ENCODE results near the gene TMEM121. TPM values are rescaled to one million over a fixed set of nuclear protein-coding genes. Genes with fewer than 3 reads are reported as not detected.

TMEM121 gene
- total RNA-seq, 1 experiment from 2014 or later = 4.8 TPM

- H3K4me1 ChIP-seq = peaks cover 40% of the 10 kb centered on the region
- no peaks in the 10 kb centered on the region for H3K36me3 ChIP-seq
Measured at GRCh38 chr14:105484069-105484996, 42.0 kb upstream of the TMEM121 start.

DNA sequence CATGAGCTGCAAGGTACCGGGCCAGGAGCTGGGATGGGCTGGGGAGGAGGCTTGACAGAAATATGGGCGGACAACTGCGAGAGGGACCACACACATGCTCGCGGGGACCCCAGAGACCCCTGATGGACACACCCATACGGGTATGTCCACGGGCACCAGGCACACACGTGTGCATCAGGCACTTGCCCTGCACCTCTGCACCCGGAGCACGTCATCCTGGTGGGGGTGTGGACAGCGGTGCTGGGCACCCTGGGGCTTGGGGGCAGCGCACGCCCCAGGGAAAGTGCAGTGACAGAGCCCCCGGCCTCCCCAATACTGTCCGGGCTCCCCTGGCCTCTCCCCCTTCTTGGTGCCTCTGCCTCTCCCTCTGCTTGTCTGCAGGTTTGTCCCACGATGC, 41.4 kb upstream of the TMEM121 start:
- Histone ChIP-seq H3K27me3 (no peaks in the 10 kb centered on the region), H3K4me3 (no peak overlapping the region), H3K27ac (no peak overlapping the region), H3K9me3 (replicated peaks) (no peaks in the 10 kb centered on the region), H3K36me3 (no peaks in the 10 kb centered on the region), H3K4me1 (peaks cover 42% of the 10 kb centered on the region)
- no peak for DNase-seq

More at GRCh38 chr14:105484069-105484996, 42.0 kb upstream of the TMEM121 start:
- no peak for DNase-seq
- Histone ChIP-seq H3K9me3 (replicated peaks) (no peaks in the 10 kb centered on the region), H3K4me3 (no peak overlapping the region), H3K27ac (no peak overlapping the region), H3K27me3 (no peaks in the 10 kb centered on the region)

- Histone ChIP-seq H3K9me3 (replicated peaks) (no peaks in the 10 kb centered on the region), H3K4me1 (peaks cover 42% of the 10 kb centered on the region), H3K36me3 (no peaks in the 10 kb centered on the region), H3K27me3 (no peaks in the 10 kb centered on the region), H3K4me3 (no peak overlapping the region), H3K27ac (no peak overlapping the region)
- DNase-seq = peak; percentile 42 to 55
Measured at GRCh38 chr14:105485739-105486162, 40.6 kb upstream of the TMEM121 start.

DNA sequence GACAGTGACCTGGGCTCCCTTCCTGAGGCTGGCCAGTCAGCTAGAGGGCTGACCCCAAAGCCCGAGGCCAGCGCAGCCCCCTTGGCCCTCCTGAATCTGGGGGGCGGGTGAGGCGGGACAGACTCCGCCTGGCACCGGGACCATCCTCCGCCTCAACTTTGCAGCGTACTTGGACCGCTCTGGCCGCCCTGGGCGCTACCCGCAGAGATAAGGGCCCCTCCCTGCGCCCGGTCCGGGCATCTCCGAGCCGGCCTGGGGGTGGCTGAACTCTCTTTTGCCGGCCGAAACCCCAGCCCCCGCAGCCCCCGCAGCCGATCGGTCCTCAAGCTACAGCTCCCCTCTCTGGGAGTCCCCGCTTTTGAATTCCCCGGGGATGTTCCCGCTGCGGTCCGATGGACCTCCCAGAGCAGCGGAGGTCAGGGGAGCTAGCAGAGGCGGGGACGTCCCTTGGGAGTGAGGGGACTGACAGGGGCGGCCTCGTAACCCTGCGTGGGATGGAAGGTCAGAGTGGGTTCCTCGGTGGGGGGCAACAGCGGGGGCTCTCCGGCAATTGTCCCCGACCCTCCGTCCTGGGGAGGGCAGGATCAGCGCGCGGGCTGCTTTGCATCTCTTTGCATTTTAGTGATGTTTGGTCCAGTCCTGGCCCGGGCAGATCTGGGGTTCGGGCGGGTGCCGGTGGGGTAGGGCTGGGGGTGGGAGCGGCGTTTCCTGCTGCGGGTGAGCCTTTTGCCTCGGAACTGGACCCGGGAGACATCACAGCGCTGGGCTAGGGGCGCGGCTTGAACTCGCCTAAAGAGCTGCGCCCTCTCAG, 40.0 kb upstream of the TMEM121 start, which contains the start of gene CRIP1:
TSS of gene CRIP1 (plus strand) at position 724 of the 811 bp plus-strand sequence. CDS start 374 bp downstream, outside the sequence.
- no peak for DNase-seq
- Histone ChIP-seq H3K27ac (no peak within 1 kb of the TSS), H3K4me3 (no peak within 1 kb of the TSS), H3K36me3 (no peaks in the 10 kb centered on the region), H3K27me3 (no peaks in the 10 kb centered on the region), H3K9me3 (replicated peaks) (no peaks in the 10 kb centered on the region), H3K4me1 (peaks cover 39% of the 10 kb centered on the region)

- Histone ChIP-seq H3K27ac (no peak overlapping the region), H3K9me3 (replicated peaks) (no peaks in the 10 kb centered on the region), H3K36me3 (no peaks in the 10 kb centered on the region), H3K27me3 (no peaks in the 10 kb centered on the region), H3K4me1 (peaks cover 38% of the 10 kb centered on the region), H3K4me3 (no peak overlapping the region)
- DNase-seq = no peak
Measured at GRCh38 chr14:105486974-105487448, 39.4 kb upstream of the TMEM121 start.

- Histone ChIP-seq H3K27ac (no peak overlapping the region), H3K4me1 (peaks cover 33% of the 10 kb centered on the region), H3K4me3 (no peak overlapping the region), H3K9me3 (replicated peaks) (no peaks in the 10 kb centered on the region), H3K36me3 (no peaks in the 10 kb centered on the region), H3K27me3 (no peaks in the 10 kb centered on the region)
- no peak for DNase-seq
Measured at GRCh38 chr14:105487449-105487985, 38.9 kb upstream of the TMEM121 start.

DNA sequence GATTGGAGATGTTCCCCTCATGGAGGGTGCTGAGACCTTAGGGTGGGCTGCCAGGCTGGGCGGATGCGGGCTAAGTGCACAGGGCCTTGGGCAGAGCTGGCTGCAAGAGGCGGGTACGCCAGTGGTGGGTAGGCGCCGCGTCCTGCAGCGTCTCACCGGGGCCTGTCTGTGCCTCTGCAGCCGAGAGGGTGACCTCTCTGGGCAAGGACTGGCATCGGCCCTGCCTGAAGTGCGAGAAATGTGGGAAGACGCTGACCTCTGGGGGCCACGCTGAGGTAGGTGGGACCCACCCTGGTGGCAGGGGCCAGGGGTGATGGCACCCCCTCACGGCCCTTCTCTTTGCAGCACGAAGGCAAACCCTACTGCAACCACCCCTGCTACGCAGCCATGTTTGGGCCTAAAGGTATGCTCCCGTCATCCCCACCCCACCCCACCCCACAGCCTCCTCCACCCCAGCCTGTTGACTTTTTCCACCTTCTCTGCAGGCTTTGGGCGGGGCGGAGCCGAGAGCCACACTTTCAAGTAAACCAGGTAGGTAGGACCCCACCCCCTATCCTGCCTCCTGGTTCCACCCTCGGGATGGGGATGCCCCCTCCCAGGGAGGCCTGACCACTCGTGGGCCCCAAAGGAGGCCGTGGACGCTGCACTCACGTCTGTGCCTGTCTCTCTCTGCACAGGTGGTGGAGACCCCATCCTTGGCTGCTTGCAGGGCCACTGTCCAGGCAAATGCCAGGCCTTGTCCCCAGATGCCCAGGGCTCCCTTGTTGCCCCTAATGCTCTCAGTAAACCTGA, 38.2 kb upstream of the TMEM121 start:
- no peaks in the 10 kb centered on the region for H3K27me3 ChIP-seq
- DNase-seq = no peak
- peaks cover 27% of the 10 kb centered on the region; the same call in 1 of the 2 replicates for H3K4me1 ChIP-seq
- no peak overlapping the region for H3K4me3 ChIP-seq
- H3K36me3 ChIP-seq = no peaks in the 10 kb centered on the region; the same call in 1 of the 2 replicates
- no peaks in the 10 kb centered on the region for H3K9me3 ChIP-seq (replicated peaks)
- H3K27ac ChIP-seq = no peak overlapping the region

DNA sequence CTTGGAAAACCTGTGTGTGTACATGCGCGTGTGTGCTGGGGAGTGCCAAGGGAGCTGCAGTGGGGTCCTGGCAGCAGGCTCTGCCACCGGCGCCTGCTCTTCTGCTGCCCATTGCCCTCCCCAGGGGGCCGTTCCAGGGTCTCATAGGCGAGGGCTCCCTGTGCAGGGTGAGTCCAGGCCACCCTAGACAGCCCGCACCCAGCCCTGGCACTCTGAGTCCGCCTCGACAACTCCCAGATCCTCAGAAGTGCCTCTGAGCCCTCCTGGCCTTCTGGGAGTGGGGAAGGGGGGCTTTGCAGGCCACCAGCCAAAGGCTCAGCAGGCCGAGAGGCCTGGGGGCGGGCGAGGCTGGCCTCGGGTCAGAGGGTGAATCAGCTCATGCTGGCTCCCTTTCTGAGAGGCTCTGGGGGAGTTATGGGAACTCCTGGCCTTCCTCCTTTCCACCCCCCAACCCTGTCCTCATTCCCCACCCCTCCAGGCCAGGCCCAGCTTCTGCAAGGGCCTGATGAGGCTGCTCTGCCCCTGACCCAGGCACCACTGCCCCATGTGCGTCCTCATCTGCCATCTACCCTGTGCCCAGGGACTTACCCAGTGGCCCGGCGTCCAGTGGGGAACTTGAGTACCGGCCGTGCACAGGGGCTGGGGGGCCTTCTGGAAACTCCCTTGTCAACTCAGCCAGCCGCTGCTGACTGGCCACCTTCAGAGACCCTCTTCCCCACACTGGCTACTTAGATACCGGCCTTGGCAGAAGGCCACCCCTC, 37.4 kb upstream of the TMEM121 start:
- no peak for DNase-seq
- Histone ChIP-seq H3K27me3 (no peaks in the 10 kb centered on the region), H3K4me3 (peak overlapping the region; percentile 59), H3K4me1 (peaks cover 19% of the 10 kb centered on the region; the same call in 1 of the 2 replicates), H3K9me3 (replicated peaks) (no peaks in the 10 kb centered on the region), H3K27ac (peak overlapping the region; percentile 44), H3K36me3 (no peaks in the 10 kb centered on the region; the same call in 1 of the 2 replicates)

GRCh38 chr14:105489542-105490266, 36.7 kb upstream of the TMEM121 start:
- Histone ChIP-seq H3K4me3 (peak overlapping the region; percentile 59), H3K27ac (peak overlapping the region; percentile 44), H3K4me1 (peaks cover 12% of the 10 kb centered on the region; the same call in 1 of the 2 replicates), H3K9me3 (replicated peaks) (no peaks in the 10 kb centered on the region), H3K36me3 (no peaks in the 10 kb centered on the region; the same call in 1 of the 2 replicates), H3K27me3 (no peaks in the 10 kb centered on the region)
- DNase-seq = peak; percentile 91 to 92

DNA sequence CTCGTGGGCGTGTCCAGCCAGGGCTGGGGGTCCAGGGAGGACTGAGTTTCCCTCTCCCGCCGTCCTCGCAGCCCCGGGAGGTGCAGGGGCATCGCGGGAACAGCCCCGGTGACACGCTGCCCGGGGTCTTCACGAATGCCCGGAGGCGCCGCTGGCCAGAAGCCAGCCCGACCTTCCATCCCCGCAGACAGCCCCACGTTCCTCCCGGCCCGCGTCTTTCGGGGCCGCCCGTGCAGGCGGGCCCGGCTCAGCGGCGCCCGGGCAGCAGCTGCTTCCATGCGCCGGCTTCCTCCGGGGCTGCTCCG, 36.2 kb upstream of the TMEM121 start:
- H3K4me1 ChIP-seq = peaks cover 8% of the 10 kb centered on the region; the same call in 1 of the 2 replicates
- peak overlapping the region; percentile 44; the same call in 1 of the 2 replicates for H3K27ac ChIP-seq
- peak in 1 of 2 experiments; percentile 50 for DNase-seq
- peak overlapping the region; percentile 59 for H3K4me3 ChIP-seq
- no peaks in the 10 kb centered on the region; the same call in 1 of the 2 replicates for H3K36me3 ChIP-seq
- H3K27me3 ChIP-seq = no peaks in the 10 kb centered on the region
- no peaks in the 10 kb centered on the region for H3K9me3 ChIP-seq (replicated peaks)

DNA sequence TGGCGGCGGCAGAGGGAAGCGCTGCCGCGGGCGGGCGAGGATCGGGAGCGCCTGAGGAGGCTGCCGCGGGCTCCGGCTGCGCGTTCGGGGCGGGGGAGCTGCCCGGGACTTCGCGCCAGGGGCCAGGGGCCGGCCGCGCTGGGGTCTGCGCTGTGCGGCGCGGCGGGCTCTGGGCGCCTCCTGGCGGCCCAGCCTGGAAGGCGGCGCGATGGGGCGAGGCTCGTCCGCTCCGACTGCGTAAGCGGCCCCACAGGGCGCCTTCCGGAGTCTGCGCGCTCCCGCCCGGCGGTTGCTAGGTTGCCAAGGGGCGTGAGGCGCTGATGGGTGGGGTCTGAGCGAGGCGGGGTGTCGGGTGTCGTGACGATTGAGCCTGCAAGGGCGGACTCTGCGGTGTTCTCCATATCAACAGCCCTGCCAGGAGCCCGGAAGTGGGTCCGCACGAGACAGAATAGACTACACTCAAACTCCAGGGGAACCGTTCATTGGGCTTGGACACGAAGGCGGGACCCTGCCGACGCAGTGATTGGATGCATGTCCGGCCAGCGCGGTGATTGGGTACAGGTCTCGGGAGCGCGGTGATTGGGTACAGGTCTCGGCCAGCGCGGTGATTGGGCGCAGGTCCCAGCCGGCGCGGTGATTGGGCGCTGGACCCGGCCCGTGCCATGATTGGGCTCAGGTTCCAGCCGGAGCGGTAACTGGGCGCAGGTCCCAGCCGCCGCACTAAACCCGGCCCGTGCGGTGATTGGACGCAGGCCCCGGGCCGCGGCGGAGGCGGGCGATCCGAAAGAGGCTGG, 35.6 kb upstream of the TMEM121 start, which contains the start of gene TEDC1:
TSS of gene TEDC1 (plus strand) at position 675 of the 794 bp plus-strand sequence. CDS start 130 bp downstream, outside the sequence.
- Histone ChIP-seq H3K27me3 (no peaks in the 10 kb centered on the region), H3K4me1 (peaks cover 8% of the 10 kb centered on the region; the same call in 1 of the 2 replicates), H3K4me3 (peak within 1 kb of the TSS; percentile 91), H3K9me3 (replicated peaks) (no peaks in the 10 kb centered on the region), H3K36me3 (no peaks in the 10 kb centered on the region; the same call in 1 of the 2 replicates), H3K27ac (peak within 1 kb of the TSS; percentile 72)
- peak; percentile 100 for DNase-seq
